Ramos (cell line): ENCODE results near the gene SNRPD2.
"Not testable (repeated sequence)": the region's sequence is repeated elsewhere in the genome, so short reads cannot be mapped to it uniquely, and the experiment has no call there.

ENCODE experiments used
- in situ Hi-C: fragments of 300-500 bp; cut with MboI; formaldehyde crosslinking; loops from one replicate; pipeline ENCODE4 v1.14.3; 2022; ENCODE audit warnings: low sequenced_read_pairs; ENCODE audit not compliant: unreplicated experiment

The SNRPD2 gene

DNA sequence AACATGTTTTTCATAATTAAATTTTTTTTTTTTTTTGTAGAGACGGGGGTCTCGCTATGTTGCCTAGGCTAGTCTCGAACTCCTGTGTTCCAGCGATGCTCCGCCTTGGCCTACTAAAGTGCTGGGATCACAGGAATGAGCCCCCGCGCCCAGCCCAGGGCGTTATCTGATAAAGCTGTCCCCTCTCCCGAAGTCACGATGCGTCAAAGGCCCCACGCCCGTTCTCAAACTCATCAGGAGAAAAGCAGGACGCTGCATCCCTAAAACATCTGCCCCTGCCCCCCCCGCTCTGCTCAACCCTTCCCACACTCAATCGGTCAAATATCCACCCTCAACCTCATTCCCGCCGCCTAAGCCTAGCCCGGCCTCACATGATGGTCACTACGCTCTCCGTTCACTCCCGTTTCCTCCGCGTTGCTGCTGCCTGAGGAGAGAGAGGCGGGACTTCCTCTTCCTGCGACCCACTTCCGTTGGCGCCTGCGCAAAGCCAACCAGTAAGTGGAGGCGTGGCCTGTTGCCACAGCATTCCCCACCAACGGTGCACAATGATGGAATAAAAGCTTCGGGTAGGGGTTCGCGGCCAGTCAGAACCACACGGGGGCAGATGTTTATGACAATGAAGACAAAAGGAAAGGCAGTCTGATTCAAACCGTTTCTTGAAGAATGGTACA, at the start of gene SNRPD2:
Gene SNRPD2, minus strand, starts transcription at position 438 of the 671 bp plus-strand sequence. Its CDS starts 65 bp downstream, at position 373.
- in situ Hi-C loops = no loop called here

DNA sequence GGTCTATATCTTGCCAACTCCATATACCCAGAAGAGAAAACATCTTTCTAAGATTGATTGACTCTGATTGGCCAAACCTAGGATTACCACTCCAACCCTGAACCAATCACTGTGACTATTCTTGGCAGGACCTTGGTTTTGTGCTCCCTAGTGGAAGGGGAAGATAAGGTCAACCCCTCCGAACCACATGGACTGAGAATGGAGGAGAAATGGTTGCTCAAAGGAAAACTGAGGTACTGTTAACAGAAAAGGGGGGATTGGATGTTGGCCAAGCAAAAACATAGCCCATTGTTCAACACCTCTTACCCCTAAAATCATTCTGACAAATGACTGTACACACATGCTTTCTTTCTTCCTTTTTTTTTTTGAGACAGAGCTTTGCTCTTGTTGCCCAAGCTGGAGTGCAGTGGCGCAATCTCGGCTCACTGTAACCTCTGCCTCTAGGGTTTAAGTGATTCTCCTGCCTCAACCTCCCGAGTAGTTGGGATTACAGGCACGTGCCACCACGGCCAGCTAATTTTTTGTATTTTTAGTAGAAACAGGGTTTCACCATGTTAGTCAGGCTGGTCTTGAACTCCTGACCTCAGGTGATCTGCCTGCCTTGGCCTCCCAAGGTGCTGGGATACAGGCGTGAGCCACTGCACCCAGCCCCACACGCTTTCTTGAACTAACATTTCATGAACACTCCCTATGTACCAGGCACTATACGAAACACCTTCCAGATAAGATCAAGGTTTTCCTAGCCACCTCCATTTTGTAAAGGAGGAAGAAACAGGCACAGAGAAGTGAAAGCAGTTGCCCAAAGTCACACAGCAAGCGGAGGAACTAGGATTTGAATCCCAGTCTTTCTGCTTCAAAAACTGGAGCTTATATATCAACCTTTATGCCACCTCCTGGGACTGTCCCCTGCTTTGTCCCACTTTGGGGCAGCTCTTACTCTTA, 48.0 kb upstream of the SNRPD2 start:
- in situ Hi-C loops = no loop called here

DNA sequence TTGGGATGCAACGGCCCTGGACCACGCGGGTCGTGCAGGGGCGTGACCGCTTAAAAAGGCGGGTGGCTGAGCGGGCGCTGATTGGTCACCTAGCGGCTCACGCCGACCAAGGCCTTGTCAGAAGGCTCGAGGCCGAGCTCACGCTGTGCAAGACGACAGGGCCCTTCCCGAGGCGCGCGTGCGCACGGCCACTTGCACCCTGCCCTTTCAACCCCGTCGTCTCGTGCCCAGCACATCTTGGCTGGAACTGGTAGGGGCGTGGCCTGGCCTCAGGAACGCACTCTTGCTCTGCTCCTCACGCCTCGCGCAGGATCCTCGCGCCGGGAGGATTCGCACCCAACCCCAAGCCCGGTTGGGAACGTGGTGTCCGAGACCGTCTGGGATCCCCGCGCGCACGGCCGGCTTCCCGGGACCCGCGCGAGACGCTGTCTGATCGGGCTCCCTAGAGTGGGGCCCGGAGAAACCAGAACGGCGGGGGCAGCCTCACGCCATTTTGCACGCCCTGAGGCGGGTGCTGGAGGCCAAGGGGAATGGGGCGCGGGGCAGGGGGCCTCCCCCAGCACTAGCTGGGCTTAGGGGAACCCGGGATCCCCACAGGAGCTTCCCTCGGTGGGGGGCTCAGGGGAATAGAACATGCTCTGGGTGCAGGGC, 41.5 kb upstream of the SNRPD2 start, which contains the start of gene MEIOSIN:
Gene MEIOSIN, plus strand, starts transcription at position 280 of the 651 bp plus-strand sequence. CDS start 1,938 bp downstream, outside the sequence.
- in situ Hi-C loops = no loop called here

DNA sequence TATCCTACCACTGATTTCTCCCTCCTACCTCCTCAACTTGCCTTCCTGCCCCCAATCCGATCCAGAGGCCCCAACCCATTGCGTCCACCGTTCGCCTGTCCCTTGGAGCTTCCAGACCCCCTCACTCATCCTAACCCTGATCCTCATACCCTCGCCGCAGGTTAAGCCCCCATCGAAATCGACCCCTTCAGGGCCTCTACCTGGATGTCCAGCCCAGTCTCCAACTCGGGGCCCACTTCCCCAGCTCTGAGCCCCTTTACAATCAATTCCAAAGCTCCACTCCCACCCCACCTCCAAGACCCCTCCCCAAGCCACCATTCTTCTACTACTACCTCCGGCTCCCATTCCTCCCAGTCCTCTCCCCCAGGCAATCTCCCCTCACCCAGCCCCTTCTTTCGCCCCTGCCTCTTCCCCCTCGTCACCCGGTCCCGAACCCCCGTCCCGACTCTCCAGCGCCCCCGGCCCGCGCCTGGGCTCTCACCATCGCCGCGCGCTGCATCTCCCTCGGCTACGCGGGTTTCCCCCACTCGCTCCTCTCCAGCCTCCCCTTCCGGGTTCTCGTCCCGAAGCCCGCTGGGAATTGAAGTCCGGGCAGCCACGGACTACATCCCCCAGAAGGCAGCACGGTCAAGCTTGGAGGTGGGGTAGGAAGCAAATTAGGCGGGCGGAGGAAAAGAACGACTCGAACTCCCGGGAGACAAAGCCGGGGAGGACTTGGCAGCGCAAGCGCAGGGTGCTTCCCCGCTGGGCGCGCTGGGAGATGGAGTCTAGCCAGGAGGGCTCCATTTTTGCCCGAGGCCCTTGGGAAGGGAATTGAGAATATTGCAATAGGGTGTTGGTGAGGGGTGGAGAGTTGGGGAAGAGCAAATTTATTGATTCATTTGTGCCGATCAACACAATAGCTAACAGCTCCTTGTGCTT, 38.9 kb upstream of the SNRPD2 start, which contains the start of gene FBXO46:
Gene FBXO46, minus strand, starts transcription at position 529 of the 921 bp plus-strand sequence. CDS start 17,401 bp downstream, outside the sequence.
- in situ Hi-C loops = no loop called here

DNA sequence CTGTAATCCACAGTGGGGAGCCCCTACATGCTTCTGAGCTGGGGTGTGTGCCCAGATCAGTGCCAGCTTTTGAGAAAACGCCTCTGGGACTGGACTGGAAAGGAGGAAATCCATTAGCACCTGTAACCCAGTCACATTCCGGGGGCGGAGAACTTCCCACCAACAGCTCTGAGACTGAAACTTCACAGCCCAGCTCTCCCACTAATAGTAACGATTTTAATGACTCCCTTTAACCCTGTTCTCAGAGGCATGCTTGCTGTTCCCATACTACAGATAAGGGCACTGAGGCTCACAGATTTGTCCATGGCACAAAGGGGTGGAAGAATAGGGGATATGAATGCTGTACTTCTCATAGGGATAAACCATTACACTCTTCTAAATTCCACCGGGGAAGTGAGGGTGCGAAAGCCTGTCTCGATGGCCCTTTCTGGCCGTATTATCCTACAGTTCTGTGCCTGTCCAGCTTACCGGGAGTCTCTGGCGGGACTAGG, 38.1 kb upstream of the SNRPD2 start:
- in situ Hi-C loops = no loop called here

DNA sequence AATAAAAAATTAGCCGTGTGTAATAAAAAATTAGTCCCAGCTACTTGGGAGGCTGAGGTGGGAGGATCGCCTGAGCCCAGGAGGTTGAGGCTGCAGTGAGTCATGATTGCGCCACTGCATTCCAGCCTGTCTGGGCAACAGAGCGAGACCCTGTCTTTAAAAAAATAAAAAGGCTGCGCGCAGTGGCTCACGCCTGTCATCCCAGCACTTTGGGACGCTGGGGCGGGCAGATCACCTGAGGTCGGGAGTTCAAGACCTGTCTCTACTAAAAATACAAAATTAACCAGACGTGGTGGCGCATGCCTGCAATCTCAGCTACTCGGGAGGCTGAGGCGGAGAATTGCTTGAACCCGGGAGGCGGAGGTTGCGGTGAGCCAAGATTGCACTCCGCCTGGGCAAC, 36.9 kb upstream of the SNRPD2 start:
- in situ Hi-C loops = not testable (repeated sequence)

DNA sequence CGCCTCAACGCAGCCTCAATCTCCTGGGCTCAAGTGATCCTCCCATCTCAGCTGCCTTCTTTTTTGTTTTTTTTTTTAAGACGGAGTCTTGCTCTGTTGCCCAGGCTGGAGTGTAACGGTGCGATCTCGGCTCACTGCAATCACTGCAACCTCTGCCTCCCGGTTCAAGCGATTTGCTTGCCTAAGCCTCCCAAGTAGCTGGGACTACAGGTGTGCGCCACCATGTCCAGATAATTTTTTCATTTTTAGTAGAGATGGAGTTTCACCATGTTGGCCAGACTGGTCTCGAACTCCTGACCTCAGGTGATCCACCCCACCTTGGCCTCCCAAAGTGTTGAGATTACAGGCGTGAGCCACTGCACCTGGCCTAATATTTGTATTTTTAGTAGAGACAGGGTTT, 28.3 kb upstream of the SNRPD2 start:
- in situ Hi-C loops = not testable (repeated sequence)

DNA sequence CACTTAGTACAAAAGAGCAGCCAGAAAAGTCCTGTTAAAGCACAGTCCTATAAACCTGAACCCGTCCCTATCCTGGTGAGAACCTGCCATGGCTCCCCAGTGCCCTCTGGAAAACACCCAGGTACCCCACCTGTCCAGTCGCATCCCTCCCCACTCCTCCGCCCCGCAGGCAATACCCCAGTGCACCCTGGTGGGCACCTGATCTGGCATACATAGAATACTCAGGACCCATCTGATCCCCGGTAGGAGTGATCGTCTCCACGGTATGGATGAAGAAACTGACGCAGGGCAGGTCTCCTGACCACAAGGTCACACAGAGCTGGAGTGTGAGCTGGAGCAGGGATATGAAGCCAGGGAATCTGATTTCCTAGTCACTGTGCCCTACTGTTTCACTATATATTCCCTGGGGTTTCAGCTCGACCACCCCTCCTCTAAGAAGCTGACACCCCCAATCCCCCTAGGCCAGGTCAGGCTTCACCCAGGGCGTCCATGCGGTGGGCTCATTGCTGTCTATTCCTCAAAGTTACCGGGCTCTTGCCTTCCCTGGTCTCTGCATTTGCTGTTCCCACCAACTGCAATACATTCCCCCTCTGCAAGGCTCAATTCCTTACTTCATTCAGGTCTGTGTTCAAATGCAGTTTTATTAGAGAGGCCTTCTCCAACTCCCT, 26.4 kb upstream of the SNRPD2 start:
- in situ Hi-C loops = no loop called here

DNA sequence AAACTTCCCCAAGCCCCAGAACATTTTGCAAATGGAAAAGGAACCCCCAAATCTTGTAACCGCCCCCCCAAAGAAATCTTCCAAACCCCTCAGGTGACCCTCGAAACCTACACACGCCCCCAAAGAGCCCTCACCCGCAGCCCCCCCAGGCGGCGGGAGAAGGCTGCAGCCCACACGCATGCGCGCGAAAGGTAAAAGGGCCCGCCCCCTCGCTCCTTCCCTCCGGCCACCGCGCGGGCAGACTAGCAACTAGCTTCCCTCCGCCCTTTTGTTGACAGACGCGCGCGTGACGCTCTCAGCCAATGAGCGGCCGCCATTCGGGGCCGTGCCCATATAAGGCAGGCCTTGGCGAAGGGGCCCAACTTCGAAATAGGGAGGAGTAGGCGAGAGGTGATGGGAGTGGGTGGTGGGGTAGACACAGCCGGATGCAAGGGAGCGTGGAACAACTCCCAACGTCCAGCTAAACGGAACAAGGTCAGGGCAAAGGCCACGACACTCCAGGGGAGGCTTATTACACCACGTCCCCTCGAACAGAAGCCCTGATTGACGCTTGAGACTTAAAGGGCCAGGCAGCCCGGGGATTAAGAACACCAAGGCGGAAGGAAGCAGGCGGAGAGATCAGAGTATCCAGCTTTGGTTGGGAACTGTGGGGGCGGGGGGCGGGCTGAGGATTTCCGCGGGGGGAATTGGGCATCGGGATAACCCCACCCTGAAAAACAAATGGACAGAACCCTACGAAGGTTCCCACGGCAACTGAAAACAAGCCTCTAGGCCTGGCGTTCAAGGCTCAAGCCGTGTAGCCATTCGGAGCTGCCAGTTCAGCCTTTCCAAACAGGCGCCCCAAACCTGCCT, 25.6 kb upstream of the SNRPD2 start:
- in situ Hi-C loops = no loop called here

DNA sequence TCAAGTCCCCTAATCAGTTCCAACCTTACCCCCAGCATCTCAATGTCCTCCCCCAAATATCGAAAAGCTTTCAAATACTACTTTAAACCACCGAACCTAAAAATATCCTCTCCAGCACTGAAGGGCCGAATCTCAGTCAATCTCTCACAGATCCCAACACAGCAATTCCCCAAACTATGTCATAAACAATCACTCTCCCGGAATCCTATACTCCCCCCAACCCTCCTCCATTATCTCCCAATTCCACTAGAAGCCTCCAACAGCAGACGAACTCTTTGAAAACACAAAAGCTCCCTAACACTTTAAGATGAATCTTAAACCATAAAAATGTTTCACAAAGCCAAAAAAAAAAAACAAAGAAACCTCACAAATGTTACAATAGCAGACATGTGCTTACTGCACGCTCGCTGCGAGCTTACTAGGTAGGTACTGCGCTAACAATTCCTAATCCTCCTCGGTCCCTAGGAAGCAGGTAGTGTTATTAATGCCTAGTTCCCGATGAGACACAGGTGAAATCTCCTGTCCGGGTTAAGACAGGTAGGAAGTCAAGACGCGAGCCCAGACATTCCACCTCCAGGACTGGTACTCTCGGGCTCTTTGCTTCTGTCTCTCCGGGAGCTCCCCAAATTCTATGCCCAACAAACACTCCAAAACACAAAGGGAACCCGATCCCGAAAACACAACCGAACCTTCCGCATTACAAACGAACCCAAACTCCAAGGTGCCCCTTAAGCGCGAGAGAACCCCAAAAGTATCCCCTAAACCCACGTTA, 24.8 kb upstream of the SNRPD2 start:
- in situ Hi-C loops = no loop called here

DNA sequence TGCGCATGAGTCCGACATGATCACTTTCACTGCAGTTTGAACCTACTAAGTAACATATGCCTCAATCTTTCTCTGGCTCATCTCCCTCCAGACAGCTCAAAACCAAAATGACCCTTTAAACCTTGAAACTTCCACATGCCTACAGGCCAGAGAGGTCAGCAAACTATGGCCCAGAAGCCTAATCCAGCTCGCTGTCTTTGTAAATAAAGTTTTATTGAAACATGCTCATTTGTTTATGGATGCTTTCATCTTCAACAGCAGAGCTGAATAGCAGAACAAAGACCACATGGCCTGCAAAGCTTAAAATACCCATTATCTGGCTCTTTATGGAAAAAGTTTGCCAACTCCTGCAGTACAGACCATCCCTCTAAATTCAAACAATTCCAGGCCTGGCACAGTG, 23.4 kb upstream of the SNRPD2 start:
- in situ Hi-C loops = no loop called here

DNA sequence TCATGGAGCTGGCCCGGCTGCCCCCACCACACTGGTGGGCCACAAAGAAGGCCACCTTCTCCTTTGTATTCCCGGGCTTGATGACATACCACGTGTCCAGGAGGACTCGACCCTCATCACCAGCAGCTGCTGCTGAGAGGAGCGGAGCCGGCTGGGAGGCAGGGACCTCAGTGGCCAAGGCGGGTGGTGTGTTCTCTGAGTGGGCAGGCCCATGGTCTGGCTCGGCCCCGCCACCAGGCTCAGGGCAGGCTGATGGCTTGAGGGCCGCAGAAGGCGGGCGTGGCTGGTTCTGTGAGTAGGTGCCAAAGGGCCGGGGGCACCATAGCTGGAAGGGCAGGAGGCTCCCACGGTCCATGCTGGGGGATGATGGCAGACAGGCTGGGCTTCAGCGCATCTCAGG, 21.4 kb upstream of the SNRPD2 start:
- in situ Hi-C loops = no loop called here

DNA sequence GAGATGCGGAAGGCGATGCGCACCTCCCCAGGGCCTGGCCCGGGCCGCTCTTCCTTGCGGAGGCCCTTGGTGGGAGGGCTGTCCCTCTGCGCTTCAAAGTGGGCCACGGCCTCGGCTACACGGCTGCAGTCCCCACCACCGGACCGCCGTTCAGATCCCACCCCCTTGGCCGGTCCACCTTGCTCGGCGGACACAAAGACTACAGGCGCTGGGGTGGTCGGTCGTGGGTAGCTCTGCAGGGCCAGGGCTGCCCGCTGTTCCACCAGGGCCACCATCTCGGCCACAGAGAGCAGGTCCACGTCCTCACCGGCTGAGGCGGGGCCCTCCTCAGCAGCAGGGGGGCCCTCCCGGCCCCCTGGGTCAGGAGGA, 20.9 kb upstream of the SNRPD2 start:
- in situ Hi-C loops = no loop called here

DNA sequence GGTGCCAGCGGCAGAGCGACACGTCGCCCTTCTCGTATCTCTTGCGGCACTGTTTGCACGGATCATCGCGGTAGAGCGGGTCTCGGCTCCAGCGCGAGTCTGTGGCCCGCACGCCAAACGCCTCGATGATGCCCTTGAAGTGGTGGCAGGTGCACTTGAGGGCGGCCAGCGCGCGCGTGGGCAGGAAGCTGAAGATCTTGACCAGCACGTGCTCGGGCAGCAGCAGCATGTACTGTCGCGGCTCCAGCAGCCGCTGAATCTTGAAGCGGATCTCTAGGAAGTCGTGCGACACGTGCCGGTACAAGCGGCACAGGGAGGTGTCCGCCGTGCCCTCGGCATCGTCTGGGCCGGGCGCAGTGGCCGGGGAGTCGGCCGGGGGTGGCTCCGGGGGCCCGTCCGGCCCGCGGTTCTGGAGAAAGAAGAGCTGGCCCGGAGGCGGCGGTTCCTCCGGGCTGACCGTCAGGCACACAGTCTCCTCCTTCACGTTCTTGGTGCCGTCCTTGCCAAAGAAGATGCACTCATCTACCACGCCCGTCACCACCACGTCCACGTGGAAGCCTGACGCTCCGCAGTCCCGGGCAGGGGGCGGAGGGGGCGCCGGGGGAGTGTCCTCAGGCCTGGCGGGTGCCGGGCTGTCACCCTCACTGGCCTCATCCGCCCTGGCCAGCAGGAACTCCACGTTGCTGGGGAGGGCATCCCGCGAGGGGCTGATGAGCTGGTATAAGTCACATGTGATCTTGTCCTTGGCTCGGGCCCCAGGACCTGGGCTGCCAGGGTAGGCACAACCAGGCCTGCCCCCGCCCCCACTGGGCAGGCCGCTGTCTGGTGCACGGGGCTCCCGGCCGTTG, 20.3 kb upstream of the SNRPD2 start:
- in situ Hi-C loops = no loop called here

DNA sequence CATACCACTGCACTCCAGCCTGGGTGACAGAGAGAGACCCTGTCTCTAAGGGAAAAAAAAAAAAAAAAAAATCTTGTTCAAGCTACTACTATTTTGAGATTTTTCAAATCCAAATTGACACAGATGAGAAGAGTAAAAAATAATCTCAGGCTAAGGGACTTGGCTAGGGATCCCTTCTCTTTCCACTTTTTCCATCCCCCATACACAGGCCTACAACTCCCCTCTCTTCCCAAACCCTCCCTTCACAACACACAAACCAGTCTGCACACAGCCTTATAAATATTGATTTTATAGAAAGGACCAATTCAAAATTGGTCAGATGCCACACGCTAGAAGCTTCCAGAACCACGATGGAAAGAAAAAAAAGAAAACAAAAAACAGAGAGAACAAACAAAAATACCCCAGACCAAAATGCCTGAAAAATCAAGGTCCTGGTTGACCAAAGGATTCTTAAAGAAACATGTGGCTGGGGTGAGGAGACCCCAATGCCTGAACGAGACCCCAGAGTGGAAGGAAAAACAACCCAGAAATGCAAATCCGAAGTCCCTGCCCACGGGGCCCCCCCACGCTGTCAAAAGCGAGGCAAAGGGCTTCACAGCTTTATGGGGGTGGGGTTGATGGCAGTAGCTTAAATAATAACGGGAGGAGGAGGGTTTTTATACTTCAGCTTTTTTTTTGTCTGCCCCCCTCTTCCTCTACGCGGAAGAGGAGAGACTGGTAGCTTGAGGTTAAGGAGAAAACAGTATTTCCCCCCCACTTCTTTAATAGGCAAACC, 18.8 kb upstream of the SNRPD2 start:
- in situ Hi-C loops = no loop called here
